RWPE1 (cell line): ENCODE results near the gene POFUT1.
"Not testable (repeated sequence)": the region's sequence is repeated elsewhere in the genome, so short reads cannot be mapped to it uniquely, and the experiment has no call there.

Experiments used
- CTCF ChIA-PET: fragments of 350-600 bp; sonication (Branson Sonifier 250); formaldehyde crosslinking; extraction: SDS; loops from one replicate; lab custom pipeline; 2021; lab: Yijun Ruan, JAX
- POLR2A ChIA-PET: fragments of 400-600 bp; formaldehyde crosslinking; extraction: SDS; loops from one replicate; lab custom pipeline; 2020; ENCODE audit warnings: antibody characterized with exemption; ENCODE audit not compliant: low non-redundant PET; lab: Yijun Ruan, JAX
- DNase-seq: peaks from one replicate; pipeline ENCODE4 v3.0.0; 2012; ENCODE audit warnings: low spot score
- H3K27ac ChIP-seq: fragments of 450-650 bp; 2 replicates; pipeline ENCODE4 v1.5.1; 2017
- TF ChIP-seq, protein P1 (sequence below): fragments of 450-650 bp; conservative IDR thresholded peaks from 2 replicates; pipeline ENCODE4 v1.5.1; 2017; ENCODE audit warnings: low read depth, mild to moderate bottlenecking

The POFUT1 gene

DNA sequence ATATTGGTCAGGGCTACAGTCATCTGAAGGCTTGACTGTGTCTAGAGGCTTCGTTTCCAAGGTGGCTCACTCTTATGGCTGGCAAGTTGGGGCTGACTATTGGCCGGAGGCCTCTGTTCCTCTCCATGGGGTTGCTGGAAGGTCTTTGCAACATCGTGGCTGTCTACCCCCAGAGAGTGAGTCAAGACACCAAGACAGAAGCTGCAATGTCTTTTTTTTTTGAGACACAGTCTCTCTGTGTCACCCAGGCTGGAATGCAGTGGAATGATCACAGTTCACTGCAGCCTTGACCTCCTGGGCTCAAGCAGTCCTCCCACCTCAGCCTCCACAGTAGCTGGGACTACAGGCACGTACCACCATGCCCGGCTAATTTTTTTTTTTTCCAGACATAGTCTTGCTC is 40.4 kb downstream of the POFUT1 start:
- ChIA-PET CTCF (interaction anchor here (0.6 to 0.7 kb wide), 3 partner anchors 26 to 216 kb away, joined by 3 to 4 read pairs (median 4); no protein-coding TSS in a partner anchor), POLR2A (no interaction called here)
- DNase-seq, result no peak
- H3K27ac ChIP-seq, result no peak overlapping the region
- TF ChIP-seq, protein P1, sequence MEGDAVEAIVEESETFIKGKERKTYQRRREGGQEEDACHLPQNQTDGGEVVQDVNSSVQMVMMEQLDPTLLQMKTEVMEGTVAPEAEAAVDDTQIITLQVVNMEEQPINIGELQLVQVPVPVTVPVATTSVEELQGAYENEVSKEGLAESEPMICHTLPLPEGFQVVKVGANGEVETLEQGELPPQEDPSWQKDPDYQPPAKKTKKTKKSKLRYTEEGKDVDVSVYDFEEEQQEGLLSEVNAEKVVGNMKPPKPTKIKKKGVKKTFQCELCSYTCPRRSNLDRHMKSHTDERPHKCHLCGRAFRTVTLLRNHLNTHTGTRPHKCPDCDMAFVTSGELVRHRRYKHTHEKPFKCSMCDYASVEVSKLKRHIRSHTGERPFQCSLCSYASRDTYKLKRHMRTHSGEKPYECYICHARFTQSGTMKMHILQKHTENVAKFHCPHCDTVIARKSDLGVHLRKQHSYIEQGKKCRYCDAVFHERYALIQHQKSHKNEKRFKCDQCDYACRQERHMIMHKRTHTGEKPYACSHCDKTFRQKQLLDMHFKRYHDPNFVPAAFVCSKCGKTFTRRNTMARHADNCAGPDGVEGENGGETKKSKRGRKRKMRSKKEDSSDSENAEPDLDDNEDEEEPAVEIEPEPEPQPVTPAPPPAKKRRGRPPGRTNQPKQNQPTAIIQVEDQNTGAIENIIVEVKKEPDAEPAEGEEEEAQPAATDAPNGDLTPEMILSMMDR, result no peak

DNA sequence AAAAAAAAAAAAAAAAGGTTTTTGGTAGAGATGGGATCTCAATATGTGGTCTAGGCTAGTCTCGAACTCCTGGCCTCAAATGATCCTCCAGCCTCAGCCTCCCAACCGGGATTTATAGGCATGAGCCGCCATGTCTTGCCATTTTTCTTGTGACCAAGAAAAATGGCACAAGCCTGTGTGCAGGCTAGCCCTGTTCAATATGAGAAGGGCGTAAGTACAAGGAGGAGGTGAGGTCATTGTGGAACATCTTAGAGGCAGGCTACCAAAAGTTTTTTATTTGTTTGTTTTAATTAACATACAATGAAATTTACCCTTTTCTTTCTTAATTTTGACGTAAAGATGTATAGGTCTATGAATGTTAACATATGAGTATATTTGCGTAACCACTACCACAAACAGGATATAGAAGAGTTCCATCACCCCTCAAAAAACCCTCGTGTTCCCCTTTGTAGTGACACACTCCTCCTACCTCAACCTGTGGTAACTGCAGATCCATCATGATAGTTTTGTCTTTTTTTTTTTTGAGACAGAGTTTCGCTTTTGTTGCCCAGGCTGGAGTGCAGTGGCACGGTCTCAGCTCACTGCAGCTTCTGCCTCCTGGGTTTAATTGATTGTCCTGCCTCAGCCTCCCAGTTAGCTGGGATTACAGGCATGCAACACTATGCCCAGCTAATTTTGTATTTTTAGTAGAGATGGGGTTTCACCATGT is 41.5 kb downstream of the POFUT1 start:
- ChIA-PET POLR2A (no interaction called here), CTCF (no interaction called here)
- no peak overlapping the region for H3K27ac ChIP-seq
- TF ChIP-seq, protein P1, result no peak
- no peak for DNase-seq

DNA sequence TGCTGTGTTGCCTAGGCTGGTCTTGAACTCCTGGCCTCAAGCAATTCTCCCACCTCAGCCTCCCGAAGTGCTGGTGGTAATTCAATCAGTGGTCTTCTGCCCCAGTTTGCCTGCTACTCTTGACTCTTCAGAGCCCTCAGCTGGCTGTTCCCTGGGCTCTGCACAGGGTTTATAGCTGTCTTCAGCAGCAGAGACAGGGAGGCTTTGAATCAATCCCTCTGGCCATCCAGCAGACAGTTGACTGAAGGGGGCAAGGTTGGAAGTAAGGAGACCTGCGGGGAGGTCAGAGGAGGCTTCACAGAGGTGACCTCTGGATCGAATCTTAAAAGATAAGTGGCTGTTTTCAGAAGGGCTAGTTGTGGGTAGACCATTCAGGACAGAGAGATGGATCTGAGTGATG is 43.8 kb downstream of the POFUT1 start:
- CTCF ChIA-PET, result no interaction called here
- POLR2A ChIA-PET, result no interaction called here

DNA sequence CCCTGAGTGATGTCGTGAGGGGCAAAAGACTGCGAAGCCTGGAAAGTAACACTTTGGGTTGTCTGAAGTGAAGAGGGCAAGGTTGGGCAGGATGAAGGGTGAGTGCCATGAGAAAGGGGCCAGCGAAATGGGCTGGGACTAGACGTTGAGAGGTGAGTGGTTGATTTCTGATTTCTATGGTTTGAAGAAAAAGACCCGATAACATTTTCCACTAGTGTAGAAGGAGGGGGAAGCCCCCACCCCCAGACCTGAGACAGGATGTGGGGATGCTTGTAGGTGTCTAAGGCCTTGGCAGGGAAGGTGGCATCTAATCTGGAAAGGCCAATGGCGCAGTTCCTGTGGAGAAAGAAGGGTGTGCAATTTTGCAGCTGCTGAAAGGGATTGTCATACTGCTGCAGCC is 44.5 kb downstream of the POFUT1 start:
- ChIA-PET CTCF (no interaction called here), POLR2A (no interaction called here)
- DNase-seq, result no peak
- H3K27ac ChIP-seq, result no peak overlapping the region
- TF ChIP-seq, protein P1, result no peak

More for the DNA sequence above, 43.8 kb downstream of the POFUT1 start:
- H3K27ac ChIP-seq, result no peak overlapping the region
- no peak for DNase-seq
- TF ChIP-seq, protein P1, result no peak

- CTCF ChIA-PET, result interaction anchor here (1.0 kb wide), 1 partner anchor 23 kb away, joined by 4 read pairs; no protein-coding TSS in a partner anchor
- POLR2A ChIA-PET, H3K27ac ChIP-seq, DNase-seq: not testable (repeated sequence)
These were observed 53.3 kb downstream of the POFUT1 start for GRCh38 chr20:32260973-32261372.

DNA sequence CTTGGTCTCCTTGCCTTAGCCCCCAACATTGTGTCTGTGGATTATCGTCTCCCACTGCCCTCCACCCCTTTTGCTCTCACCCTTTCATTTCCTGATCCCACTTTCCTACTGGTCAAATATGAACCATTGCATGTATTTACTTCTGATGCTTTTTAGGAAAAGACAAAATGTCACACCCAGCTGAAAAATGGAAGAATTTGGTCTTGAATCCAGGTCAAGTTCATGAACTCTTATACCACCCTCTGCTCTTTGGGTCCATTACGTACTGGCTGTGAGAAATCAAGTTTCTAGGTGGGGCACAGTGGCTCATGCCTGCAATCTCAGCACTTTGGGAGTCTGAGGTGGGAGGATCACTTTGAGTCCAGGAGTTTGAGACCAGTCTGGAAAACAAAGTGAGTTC is 54.0 kb downstream of the POFUT1 start:
- ChIA-PET CTCF (no interaction called here), POLR2A (no interaction called here)
- H3K27ac ChIP-seq, result no peak overlapping the region
- DNase-seq, result no peak
- TF ChIP-seq, protein P1, result no peak

DNA sequence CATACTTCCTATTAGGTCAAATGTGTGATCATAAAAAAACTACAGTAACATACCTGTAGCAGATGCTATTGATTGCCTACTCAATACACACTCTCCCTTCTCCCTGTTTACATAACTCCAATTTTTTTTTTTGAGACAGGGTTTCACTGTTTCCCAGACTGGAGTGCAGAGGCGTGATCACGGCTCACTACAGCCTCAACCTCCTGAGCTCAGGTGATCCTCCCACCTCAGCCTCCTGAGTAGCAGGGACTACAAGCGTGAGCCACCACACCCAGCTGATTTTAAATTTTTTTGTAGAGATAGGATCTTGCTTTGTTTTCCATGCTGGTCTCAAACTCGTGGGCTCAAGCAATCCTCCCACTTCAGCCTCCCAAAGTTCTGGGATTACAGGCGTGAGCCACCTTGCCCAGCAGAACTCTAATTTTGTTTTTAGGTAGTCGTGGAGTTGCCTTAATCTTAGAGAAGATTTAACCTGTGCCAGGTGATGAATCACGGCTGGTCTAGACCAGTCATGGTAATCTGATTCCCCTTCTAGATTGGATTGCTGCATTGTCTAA is 55.8 kb downstream of the POFUT1 start:
- CTCF ChIA-PET, result interaction anchor here (0.6 kb wide), 2 partner anchors 11 to 19 kb away, joined by 3 to 4 read pairs; no protein-coding TSS in a partner anchor

More for the DNA sequence above, 55.8 kb downstream of the POFUT1 start:
- TF ChIP-seq, protein P1, result no peak
- DNase-seq, result peak; percentile 42
- no peak overlapping the region for H3K27ac ChIP-seq
- POLR2A ChIA-PET, result interaction anchor here (0.6 to 0.7 kb wide), 3 partner anchors 8 to 319 kb away, joined by 6 to 7 read pairs (median 6); no protein-coding TSS in a partner anchor
